ENCODE results near the gene PDSS1.

The PDSS1 gene

DNA sequence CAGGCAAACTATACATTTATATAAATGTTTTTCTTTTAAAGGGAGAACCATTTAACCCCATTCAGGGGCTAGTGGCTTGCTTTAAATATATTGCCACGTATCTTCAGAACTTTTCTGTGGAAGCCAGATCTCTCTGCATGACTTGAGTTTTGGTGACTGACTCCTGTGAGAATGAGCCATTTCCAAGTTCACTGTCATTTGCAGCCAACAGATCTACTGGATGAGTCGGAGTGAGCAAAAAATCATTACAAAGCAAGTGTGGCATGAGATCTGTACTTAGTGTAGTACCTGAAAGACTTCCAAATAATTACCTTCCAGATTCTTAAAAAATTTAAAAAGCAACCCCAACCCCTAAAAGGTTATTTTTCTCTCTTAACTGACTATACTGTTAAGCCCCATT lies 45.6 kb downstream of the PDSS1 start:
- Histone ChIP-seq H3K9me3 (ENCODE audit: control insufficient read depth in 1 of 2, low read length in 2 of 2) (no peaks in the 10 kb centered on the region), H3K27me3 (ENCODE audit: low read depth, low read length) (no peaks in the 10 kb centered on the region), H3K27ac (ENCODE audit: low read length) (no peak overlapping the region), H3K4me1 (ENCODE audit: control insufficient read depth in 1 of 2, insufficient read depth in 2 of 2, low read length in 2 of 2) (no peaks in the 10 kb centered on the region), H3K4me3 (ENCODE audit: low read depth in 1 of 2, low read length in 2 of 2) (no peak overlapping the region), H3K36me3 (ENCODE audit: control insufficient read depth in 1 of 2, insufficient read depth in 2 of 2, low read length in 2 of 2) (peaks cover 36 to 40% of the 10 kb centered on the region in 2 donors)

DNA sequence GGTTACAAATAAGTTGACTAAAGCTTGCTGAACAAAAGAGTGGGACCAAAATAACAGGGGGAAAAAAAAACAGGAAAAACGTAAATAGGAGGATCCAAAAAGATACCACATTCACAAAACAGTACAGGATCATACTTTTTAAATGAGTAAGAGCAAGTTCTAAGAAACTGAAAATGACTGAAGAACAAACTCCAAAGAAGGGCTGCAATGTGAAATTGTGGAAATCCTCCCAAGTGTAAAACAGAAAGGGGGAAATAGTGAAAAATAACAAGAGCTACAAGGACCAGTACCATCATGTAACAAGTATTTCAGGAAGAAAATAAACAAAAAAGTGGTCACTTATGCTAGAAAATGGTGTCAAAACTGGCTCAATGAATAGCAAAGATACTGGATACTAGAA lies 46.3 kb downstream of the PDSS1 start:
- peaks cover 36 to 45% of the 10 kb centered on the region in 2 donors for H3K36me3 ChIP-seq (ENCODE audit: control insufficient read depth in 1 of 2, insufficient read depth in 2 of 2, low read length in 2 of 2)
- no peaks in the 10 kb centered on the region for H3K9me3 ChIP-seq (ENCODE audit: control insufficient read depth in 1 of 2, low read length in 2 of 2)
- no peak overlapping the region for H3K27ac ChIP-seq (ENCODE audit: low read length)
- no peak overlapping the region for H3K4me3 ChIP-seq (ENCODE audit: low read depth in 1 of 2, low read length in 2 of 2)
- H3K4me1 ChIP-seq (ENCODE audit: control insufficient read depth in 1 of 2, insufficient read depth in 2 of 2, low read length in 2 of 2): no peaks in the 10 kb centered on the region
- H3K27me3 ChIP-seq (ENCODE audit: low read depth, low read length): no peaks in the 10 kb centered on the region

DNA sequence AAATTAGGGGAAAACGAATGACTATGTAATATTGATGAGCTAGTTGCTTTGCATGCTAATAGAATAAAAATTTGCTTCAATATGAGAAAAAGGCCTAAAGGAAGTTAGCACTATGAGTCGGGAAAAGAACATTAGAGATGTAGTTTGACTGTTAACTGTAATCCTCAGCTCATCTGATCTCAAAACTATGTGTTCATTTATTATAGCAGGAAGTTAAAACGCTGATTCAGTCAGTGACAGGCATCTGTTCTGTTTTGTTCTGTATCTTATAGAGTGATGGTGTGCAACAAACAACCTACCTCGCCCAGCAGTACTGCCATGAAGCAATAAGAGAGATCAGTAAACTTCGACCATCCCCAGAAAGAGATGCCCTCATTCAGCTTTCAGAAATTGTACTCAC lies 48.6 kb downstream of the PDSS1 start:
- Histone ChIP-seq H3K9me3 (ENCODE audit: control insufficient read depth in 1 of 2, low read length in 2 of 2) (no peaks in the 10 kb centered on the region), H3K27me3 (ENCODE audit: low read depth, low read length) (no peaks in the 10 kb centered on the region), H3K4me1 (ENCODE audit: control insufficient read depth in 1 of 2, insufficient read depth in 2 of 2, low read length in 2 of 2) (no peaks in the 10 kb centered on the region), H3K36me3 (ENCODE audit: control insufficient read depth in 1 of 2, insufficient read depth in 2 of 2, low read length in 2 of 2) (peaks cover 27 to 47% of the 10 kb centered on the region in 2 donors), H3K27ac (ENCODE audit: low read length) (no peak overlapping the region), H3K4me3 (ENCODE audit: low read depth in 1 of 2, low read length in 2 of 2) (no peak overlapping the region)

DNA sequence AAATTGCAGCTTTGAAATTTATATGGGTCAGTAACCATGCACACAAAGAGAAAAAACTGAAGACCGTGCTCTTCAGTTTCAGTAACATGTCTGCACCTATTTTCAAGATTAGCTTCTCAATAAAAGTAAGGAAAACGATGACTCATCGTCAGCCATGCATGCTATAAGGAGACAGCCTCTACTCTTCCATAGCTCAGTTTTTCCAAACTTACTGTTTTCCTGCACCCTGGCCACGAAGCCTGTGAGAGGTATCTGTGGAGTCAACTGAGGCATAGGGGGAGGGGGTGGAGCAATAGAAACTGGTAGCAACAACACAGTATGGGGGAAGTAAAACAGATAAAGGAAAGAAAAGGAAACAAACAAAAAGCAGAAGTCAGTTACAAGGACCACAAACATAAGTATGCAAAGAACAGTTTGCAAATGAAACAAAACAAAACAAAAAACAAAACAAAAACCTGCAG lies 58.0 kb downstream of the PDSS1 start:
- Histone ChIP-seq H3K4me1 (ENCODE audit: control insufficient read depth in 1 of 2, insufficient read depth in 2 of 2, low read length in 2 of 2) (no peaks in the 10 kb centered on the region), H3K9me3 (ENCODE audit: control insufficient read depth in 1 of 2, low read length in 2 of 2) (no peaks in the 10 kb centered on the region), H3K27ac (ENCODE audit: low read length) (no peak overlapping the region), H3K27me3 (ENCODE audit: low read depth, low read length) (no peaks in the 10 kb centered on the region), H3K4me3 (ENCODE audit: low read depth in 1 of 2, low read length in 2 of 2) (no peak overlapping the region), H3K36me3 (ENCODE audit: control insufficient read depth in 1 of 2, insufficient read depth in 2 of 2, low read length in 2 of 2) (peaks cover 12 to 14% of the 10 kb centered on the region in 2 donors)

DNA sequence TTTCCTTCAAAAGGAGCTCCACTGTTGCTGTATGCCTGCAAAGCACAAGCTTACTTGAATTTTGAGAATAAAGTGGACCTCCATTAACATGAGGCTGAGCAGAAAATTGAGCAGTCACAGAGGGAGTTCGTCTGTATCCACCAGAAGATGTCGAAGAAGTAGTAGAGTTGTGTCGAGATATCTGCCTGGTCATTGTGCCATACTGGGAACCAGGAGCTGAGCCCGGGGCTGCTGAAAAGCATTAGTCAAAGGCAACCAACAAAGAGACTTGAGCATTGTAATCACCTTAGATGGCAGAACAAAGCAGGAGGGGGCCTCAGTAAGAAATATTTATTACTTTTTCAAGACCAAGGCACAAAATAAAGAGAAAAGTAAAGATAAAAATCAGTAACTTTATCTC lies 61.5 kb downstream of the PDSS1 start:
- no peaks in the 10 kb centered on the region for H3K4me1 ChIP-seq (ENCODE audit: control insufficient read depth in 1 of 2, insufficient read depth in 2 of 2, low read length in 2 of 2)
- H3K27ac ChIP-seq (ENCODE audit: low read length): no peak overlapping the region
- H3K27me3 ChIP-seq (ENCODE audit: low read depth, low read length): no peaks in the 10 kb centered on the region
- peaks cover 11 to 14% of the 10 kb centered on the region in 2 donors for H3K36me3 ChIP-seq (ENCODE audit: control insufficient read depth in 1 of 2, insufficient read depth in 2 of 2, low read length in 2 of 2)
- no peaks in the 10 kb centered on the region for H3K9me3 ChIP-seq (ENCODE audit: control insufficient read depth in 1 of 2, low read length in 2 of 2)
- no peak overlapping the region for H3K4me3 ChIP-seq (ENCODE audit: low read depth in 1 of 2, low read length in 2 of 2)

DNA sequence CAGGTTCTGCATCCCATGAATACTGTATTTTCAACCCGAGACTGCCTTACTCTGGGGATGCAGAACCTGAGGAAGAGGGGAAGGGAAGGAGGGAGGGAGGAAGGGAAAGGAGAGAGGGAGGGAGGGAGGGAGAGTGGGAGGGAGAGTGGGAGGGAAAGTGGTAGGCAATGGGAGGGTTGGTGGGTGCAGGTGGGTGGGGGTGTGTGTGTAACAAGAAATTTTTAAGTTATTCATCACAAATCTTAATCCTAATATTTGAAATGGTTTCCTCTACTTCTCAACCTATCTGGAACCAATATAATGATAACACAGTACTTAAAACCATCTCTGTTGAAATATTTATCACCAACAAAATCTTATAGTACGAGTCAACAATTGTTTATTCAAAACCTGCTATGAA lies 68.0 kb downstream of the PDSS1 start:
- H3K36me3 ChIP-seq (ENCODE audit: control insufficient read depth in 1 of 2, insufficient read depth in 2 of 2, low read length in 2 of 2): peaks cover 14 to 18% of the 10 kb centered on the region in 2 donors

DNA sequence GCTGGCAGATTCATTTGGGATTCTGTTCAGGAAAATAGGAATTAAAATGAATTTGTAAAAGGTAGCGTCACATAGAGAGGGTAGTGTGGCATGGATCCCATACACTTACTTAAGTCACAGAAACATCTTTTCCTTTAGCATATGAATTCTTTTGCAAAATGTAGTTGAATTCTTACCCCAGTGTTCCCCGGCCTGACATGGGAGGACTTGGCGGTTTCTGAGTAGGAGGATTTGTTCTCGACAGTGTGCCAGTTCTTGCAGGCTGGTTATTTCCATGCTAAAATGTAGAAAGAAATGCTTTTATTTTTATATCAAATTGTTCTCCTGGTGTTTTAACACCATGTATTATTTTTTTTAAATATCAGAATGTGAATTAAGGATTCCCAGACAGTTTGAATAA lies 72.6 kb downstream of the PDSS1 start:
- H3K27me3 ChIP-seq (ENCODE audit: low read depth, low read length): no peaks in the 10 kb centered on the region
- peaks cover 5 to 7% of the 10 kb centered on the region in 2 donors for H3K36me3 ChIP-seq (ENCODE audit: control insufficient read depth in 1 of 2, insufficient read depth in 2 of 2, low read length in 2 of 2)
- H3K4me1 ChIP-seq (ENCODE audit: control insufficient read depth in 1 of 2, insufficient read depth in 2 of 2, low read length in 2 of 2): no peaks in the 10 kb centered on the region
- H3K4me3 ChIP-seq (ENCODE audit: low read depth in 1 of 2, low read length in 2 of 2): no peak overlapping the region
- no peak overlapping the region for H3K27ac ChIP-seq (ENCODE audit: low read length)
- no peaks in the 10 kb centered on the region for H3K9me3 ChIP-seq (ENCODE audit: control insufficient read depth in 1 of 2, low read length in 2 of 2)

More for the DNA sequence above, 68.0 kb downstream of the PDSS1 start:
- Histone ChIP-seq H3K4me1 (ENCODE audit: control insufficient read depth in 1 of 2, insufficient read depth in 2 of 2, low read length in 2 of 2) (no peaks in the 10 kb centered on the region), H3K27me3 (ENCODE audit: low read depth, low read length) (no peaks in the 10 kb centered on the region), H3K4me3 (ENCODE audit: low read depth in 1 of 2, low read length in 2 of 2) (no peak overlapping the region), H3K27ac (ENCODE audit: low read length) (no peak overlapping the region), H3K9me3 (ENCODE audit: control insufficient read depth in 1 of 2, low read length in 2 of 2) (no peaks in the 10 kb centered on the region)

DNA sequence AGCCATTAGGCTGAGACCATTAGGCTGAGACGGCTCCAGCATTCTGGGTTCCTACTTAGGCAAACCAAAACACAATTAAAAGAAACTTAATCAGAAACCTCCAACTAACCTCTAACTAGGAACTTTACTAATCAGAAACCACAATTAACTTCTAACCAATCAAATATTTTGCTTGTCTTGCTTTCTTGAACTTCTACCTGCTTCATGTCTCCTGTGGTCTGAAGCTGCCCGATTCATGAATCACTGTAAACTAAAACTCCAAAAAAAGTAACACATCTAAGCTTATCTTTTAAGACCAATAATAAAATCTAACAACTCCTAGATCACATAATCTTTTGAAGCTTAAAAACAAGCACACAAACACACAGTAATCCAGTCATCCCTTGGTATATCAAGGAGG lies 76.1 kb downstream of the PDSS1 start:
- no peaks in the 10 kb centered on the region for H3K27me3 ChIP-seq (ENCODE audit: low read depth, low read length)
- no peak overlapping the region for H3K27ac ChIP-seq (ENCODE audit: low read length)
- peaks cover 0 to 1% of the 10 kb centered on the region in 2 donors for H3K36me3 ChIP-seq (ENCODE audit: control insufficient read depth in 1 of 2, insufficient read depth in 2 of 2, low read length in 2 of 2)
- H3K9me3 ChIP-seq (ENCODE audit: control insufficient read depth in 1 of 2, low read length in 2 of 2): no peaks in the 10 kb centered on the region
- no peaks in the 10 kb centered on the region for H3K4me1 ChIP-seq (ENCODE audit: control insufficient read depth in 1 of 2, insufficient read depth in 2 of 2, low read length in 2 of 2)
- H3K4me3 ChIP-seq (ENCODE audit: low read depth in 1 of 2, low read length in 2 of 2): no peak overlapping the region

DNA sequence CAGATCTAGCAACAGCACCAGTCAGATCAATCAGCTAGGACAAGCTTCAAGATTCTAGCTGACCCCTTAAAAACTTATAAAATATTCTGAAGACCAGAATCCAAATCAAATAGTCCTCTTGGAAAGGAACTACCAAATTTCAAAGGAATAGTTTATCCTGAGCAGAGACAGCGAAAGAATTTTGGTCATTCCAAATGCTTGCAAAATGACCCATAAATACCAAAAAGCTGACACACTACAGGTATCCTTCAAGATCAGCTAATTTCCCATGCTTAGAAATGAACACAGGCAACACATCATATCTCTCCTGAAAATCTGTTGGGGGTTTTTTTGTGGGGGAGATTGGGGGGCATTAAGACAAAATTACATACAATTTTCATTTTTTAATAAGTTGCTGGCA lies 78.8 kb downstream of the PDSS1 start:
- no peaks in the 10 kb centered on the region for H3K9me3 ChIP-seq (ENCODE audit: control insufficient read depth in 1 of 2, low read length in 2 of 2)
- no peak overlapping the region for H3K27ac ChIP-seq (ENCODE audit: low read length)
- H3K4me3 ChIP-seq (ENCODE audit: low read depth in 1 of 2, low read length in 2 of 2): no peak overlapping the region
- no peaks in the 10 kb centered on the region for H3K27me3 ChIP-seq (ENCODE audit: low read depth, low read length)
- H3K36me3 ChIP-seq (ENCODE audit: control insufficient read depth in 1 of 2, insufficient read depth in 2 of 2, low read length in 2 of 2): no peaks in the 10 kb centered on the region
- peaks cover under 1 to 5% of the 10 kb centered on the region in 2 donors for H3K4me1 ChIP-seq (ENCODE audit: control insufficient read depth in 1 of 2, insufficient read depth in 2 of 2, low read length in 2 of 2)

DNA sequence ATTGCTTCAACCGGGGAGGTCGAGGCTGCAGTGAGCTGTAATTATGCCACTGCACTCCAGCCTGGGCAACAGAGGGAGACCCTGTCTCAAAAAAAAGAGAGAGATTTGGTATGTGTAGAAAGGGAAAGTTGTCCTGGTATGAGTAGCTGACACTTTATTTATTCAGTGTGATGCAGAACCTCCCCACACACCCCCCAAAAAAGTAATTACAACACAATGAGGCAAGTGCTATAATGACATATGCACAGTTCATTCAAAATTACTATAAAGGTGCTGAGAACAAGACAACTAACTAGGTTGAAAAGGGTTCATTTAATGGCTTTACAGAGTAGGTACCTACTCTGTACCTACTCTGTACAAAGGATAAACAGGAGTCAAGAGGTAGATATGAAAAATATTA lies 80.2 kb downstream of the PDSS1 start:
- Histone ChIP-seq H3K27me3 (ENCODE audit: low read depth, low read length) (no peaks in the 10 kb centered on the region), H3K4me1 (ENCODE audit: control insufficient read depth in 1 of 2, insufficient read depth in 2 of 2, low read length in 2 of 2) (peaks cover 5 to 7% of the 10 kb centered on the region in 2 donors), H3K9me3 (ENCODE audit: control insufficient read depth in 1 of 2, low read length in 2 of 2) (no peaks in the 10 kb centered on the region), H3K27ac (ENCODE audit: low read length) (no peak overlapping the region), H3K36me3 (ENCODE audit: control insufficient read depth in 1 of 2, insufficient read depth in 2 of 2, low read length in 2 of 2) (no peaks in the 10 kb centered on the region), H3K4me3 (ENCODE audit: low read depth in 1 of 2, low read length in 2 of 2) (no peak overlapping the region)

DNA sequence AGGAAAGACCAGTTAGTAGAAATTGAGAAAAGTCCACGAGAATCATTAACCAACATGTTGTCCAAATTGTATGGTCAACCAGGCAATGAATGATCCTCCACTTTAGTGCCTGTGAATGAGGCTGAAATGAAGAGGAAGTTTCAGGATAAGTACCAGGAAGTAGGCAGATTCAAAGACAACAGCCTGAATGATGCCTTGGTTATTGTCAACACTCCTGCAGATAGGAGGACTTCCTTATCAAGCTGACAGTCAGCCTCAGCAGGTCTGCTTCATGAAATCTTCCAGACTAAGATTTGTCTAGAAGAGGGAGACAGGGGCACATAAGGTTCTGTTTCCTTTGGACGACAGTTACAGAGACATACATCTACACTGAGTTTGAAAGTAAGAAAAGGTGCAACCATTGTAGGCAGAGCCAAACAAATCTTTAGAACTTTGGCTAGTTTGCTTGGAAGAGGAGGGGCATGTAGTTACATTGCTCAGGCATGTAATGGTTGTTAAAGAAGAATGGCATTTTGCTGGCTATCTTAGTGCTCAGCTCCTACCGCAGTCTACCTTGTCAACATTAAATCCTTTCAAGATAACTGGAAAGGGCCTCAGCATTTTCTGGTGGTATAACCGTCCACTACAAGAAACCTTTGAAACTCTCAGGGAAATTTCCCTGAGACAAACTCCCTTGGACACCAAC lies 81.8 kb downstream of the PDSS1 start:
- Histone ChIP-seq H3K4me1 (ENCODE audit: control insufficient read depth in 1 of 2, insufficient read depth in 2 of 2, low read length in 2 of 2) (peaks cover 7 to 10% of the 10 kb centered on the region in 2 donors), H3K27me3 (ENCODE audit: low read depth, low read length) (no peaks in the 10 kb centered on the region), H3K4me3 (ENCODE audit: low read depth in 1 of 2, low read length in 2 of 2) (no peak overlapping the region), H3K9me3 (ENCODE audit: control insufficient read depth in 1 of 2, low read length in 2 of 2) (no peaks in the 10 kb centered on the region), H3K36me3 (ENCODE audit: control insufficient read depth in 1 of 2, insufficient read depth in 2 of 2, low read length in 2 of 2) (no peaks in the 10 kb centered on the region), H3K27ac (ENCODE audit: low read length) (no peak overlapping the region)
